OCI-M1 (cell line): Measurements from ENCODE around the gene NPTX1.

Source experiments
- DNase-seq: peaks from one replicate; lab custom pipeline; 2025; lab: John Stamatoyannopoulos, UW

Gene NPTX1

GRCh38 chr17:80478487-80479245, 2.3 kb upstream of the NPTX1 start:
- DNase-seq = no peak

GRCh38 chr17:80477647-80478478, 1.5 kb upstream of the NPTX1 start:
- no peak for DNase-seq

DNA sequence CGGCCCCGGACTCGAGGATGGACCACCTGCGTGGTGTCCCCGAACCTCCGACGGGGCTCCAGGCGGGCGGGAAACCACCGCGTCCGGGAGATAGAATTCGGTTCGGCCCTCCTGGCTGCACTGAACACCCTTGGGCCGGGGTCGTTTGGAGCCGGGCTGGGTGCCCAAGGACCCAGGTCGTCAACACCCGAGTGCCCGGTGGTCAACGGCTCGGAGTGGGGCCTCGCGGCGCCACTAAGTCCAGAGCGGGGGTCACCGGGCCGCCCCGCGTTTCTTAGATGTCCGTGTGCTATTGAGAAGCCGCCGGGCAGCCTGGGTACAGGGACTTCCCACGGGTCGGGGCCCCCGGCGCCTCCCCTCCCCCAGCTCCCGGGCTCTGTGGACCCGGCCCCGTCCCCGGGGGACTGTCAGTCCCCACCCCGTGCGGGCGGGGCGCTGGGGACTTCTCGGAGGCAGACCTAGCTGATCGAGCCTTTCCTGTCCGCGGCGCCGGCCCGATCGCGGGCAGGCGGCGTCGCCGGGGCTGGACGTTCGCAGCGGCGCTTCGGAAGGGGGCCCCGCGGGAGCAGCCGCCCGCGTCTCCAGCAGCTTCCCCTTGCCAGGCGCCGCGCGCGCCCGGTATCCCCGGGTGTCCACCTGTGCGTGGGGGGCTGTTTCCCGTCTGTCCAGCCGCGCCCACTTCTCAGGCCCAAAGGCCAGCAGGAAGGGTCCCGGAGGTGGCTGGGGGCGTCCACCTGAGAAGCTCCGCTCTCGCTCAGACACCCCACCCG, 655 bp upstream of the NPTX1 start:
- no peak for DNase-seq

- DNase-seq = no peak
These were observed 1.2 kb downstream of the NPTX1 start for GRCh38 chr17:80474961-80475909.

DNA sequence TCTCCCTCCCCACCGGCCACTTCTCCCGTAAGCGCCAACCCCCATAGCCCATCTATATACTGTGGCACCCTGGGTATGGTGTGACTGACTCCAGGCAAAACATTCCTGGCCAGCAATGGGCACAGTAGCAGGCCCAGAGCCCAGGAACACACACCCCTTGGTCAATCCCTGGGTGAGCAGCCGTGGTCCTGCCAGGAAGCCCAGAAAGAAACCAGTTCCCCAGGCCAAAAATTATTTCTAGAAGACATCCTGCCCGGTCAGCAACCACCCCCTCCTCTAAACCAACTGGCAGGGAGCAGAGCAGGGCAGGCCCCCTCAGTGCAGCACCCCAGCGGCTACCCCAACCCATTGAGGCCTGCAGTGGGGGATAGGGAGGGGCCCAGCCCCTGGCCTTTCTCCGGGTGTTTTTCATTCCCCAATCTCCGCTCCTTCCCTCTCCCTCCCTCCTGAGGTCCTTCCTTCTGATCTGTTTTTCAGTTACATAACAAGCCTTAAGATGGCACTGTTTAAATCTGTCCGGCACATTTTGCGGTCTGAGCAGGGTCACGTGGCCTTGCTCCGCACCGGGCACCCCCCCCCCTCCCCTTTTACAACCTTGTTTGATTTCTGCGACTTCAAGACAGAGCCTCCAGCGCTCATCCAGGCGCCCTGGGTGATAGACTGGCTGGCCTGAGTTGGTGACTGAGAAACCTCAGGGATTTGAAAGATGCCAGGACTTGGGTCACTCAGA, 2.0 kb downstream of the NPTX1 start:
- peak; percentile 81 for DNase-seq

DNA sequence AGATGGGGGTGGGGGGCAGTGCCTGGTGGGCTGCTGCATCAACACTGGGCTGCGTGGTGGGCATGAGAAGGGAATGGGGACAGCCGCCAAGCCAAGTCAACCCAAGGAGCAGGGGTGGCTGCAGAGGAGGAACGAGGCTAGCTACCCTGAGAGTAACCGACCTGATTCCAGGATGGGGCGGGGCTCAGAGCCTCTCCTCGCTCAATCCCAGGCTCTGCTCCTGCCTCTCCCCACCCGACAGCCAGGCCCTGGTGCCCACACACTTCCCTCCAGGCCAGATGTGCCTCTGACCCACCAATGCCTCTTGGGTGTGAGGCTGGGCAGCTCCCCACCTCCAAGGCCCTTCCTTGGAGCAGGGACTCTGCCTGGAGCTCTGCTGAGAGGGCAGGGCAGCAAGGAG, 2.7 kb downstream of the NPTX1 start:
- no peak for DNase-seq

DNA sequence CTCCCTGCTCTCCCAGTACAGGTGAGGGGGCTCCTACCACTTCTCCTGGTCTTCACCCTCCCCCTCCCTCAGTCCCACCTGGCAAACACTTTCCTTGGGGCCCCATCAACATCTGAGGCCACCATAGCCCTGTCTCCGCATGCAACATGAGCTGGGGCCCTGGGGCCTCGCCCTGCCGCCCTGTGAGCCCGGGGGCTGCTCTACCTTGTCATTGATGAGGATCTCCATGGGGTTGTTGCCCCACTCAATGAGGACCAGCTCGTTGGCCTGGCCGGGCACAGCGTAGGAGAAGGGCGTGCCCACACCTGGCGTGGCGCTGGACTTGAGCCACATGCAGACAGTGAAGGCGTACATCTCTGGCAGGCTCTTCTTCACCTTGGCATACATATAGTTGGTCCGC, 3.4 kb downstream of the NPTX1 start:
- DNase-seq = no peak

DNA sequence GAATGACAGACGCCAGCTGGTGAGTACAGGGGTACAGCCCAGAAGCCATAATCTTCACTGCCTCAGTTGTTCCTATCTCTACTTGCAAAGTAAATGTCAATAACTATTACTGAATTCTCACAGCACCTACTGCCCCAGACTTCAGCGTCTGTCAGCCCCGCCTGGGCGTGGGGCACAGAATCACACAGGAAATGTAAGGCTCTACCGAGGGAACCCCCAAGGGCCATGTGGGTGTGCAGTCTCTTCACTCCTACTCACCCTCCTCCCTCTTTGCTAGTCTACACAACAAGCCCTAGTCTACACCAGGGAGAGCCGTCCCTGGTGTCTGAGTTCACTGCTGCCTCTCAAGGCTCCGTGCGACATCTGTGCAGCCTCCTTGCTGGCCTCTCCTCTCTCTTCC, 4.5 kb downstream of the NPTX1 start:
- no peak for DNase-seq

- DNase-seq = no peak
These were observed 5.8 kb downstream of the NPTX1 start for GRCh38 chr17:80470603-80471002.

GRCh38 chr17:80469667-80470066, 6.7 kb downstream of the NPTX1 start:
- DNase-seq = no peak

DNA sequence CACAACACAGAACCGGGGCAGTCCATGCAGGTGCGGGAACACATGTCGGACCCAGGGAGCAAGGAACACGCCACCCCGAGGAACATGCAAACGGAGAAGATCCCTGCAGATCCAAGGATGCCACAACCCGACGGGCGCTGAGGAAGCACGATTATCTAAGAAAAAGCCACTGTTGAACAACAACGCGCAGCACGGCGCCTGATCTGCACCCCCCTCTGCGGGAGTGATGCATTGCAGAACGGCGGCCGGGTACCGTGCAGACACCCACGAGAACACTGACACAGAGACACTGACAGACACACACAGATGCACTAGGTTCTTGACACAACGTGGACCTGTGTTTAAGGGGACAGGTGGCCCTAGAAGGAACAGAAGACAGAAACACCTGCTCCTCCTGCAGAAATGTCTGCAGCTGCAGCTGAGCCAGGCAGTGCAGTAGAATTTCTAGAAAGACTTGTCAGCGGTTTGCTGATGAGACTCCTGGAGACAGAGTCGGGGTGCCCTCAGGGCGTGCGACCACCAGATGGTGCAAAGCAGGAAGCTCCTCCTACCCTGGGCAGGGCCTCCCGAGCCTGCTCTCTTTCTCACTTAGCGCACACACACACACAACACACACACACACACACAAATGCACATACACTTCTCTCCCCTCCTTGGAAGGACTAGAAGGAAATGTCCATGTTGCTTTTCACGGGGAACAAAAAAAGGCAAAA, 7.5 kb downstream of the NPTX1 start:
- DNase-seq = no peak

DNA sequence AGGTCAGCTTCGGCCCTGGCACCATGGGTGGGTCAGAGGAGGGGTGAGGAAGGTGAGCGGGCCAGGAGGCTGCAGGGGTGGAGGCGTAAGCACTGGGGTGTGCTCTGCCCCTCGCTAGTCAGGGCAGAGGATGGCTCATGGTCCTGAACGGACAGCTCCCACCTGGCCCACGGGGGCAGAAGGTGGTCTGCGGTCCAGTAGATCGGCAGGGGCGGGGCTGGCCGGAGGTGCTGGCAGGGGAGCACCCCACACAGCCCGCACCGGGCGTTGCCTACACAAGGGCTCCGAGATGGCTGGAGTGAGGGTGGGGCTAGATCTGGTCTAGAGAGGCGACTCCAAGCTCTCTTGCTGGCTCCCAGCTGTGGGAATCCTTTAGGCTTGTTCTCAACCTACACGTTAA, 8.2 kb downstream of the NPTX1 start:
- DNase-seq = no peak

DNA sequence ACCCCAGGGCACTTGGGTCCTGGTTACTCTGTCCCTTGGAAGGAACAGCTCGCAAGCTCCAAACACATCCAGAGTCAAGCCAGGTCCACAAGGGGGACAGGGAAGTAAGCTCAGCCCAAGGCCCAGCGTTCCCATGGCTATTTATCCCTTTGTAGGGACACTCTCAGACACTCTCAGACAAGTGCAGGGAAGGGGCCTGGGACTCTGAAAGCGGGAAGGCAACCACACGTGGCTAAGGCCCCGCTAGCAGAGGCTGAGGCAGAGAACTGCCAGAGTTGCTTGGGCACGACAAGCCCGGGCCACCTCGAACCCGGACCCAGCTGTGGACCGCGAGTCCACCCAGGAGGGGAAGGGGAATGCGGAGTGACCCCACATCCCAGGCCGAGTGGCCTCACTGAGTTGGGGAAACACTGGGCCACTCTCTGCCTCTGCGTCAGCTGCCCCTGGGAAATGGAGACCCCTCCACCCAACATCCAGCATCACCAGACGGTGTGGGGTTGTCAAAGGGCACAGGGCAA, 10.2 kb downstream of the NPTX1 start:
- DNase-seq = no peak

DNA sequence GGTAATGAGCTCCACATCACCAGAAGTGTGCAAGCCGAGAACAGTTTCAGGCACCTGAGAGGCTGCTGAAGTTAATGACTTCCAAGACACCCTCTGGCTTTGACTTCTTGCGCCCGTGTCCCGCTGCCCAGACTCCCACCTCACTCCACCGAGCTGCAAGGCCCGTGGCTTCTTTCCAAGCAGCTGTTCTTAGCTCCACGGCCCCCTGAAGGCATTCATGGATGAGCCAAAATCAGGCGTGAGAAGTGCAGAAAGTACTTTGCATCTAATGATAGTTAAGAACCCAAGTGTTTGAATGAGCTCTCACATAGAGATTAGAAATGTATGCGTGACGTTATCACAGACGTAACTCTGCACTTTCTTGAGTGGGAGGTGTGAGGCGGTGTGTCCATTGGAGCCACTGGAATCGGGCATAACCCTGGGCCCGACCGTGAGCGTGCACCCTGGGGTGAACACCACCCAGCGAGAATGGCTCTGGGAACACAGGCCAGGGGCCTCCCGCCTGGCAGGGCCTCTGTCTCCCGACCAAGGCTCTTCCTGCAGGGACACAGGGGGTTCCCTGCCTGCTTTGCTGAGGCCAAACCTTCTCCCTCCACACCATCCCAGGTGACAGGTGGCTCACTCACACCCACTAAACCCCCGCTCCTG, 11.0 kb downstream of the NPTX1 start:
- no peak for DNase-seq

DNA sequence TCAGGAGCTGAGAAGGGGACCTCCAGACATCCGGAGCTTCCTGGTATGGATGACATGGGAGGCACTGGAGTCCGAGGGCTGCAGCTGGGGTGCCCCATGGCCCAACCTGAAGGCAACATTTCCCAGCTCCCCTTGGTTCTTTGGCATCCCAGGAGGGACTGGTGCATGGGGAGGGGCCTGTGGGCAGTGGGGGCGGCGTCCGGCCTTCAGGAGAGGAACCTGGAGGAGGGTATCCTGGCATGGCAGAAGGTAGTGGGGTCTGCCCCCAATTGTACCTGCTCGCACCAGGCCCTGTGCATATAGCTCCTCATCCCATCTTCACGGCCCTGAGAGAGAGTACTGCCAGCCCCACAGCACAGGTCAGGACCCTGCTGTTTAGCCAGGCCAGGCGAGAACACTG, 11.9 kb downstream of the NPTX1 start:
- no peak for DNase-seq

DNA sequence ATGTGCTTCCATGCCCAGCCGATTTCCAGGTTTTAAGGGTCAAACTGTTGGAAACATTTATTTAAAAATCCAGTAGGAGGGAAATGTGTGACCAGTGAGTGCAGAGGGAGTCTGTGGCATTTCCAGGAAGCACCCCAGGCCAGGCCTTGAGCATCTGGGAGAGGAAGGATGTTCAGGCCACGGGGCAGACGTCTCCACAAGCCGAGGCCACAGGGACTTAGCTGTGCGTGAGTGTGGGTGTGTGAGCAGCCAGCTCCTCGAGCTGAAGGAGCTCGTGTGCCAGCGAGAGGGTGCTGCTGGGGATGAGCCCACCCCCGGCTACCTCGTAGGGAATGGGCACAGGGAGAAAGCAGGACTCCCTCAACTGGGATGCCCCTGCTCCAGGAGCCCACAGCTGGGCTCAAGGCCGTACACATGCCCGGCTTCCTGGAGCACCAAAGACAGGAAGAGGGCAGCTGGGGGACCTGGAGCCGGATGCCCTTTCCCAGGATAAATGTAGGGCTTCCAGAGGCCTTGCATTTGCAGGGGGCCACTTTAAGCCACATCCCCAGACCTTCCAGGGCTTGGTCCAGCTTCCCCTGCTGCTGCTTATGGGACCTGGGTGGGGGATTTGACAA, 12.5 kb downstream of the NPTX1 start:
- no peak for DNase-seq

GRCh38 chr17:80461528-80462160, 14.8 kb downstream of the NPTX1 start:
- no peak for DNase-seq

GRCh38 chr17:80460429-80460834, 16.0 kb downstream of the NPTX1 start:
- DNase-seq = no peak
